Panc1 (cell line): ENCODE data around the gene ERGIC1. TPM values are rescaled to one million over a fixed set of nuclear protein-coding genes. Genes with fewer than 3 reads are reported as not detected.

Experiments
- ATAC-seq: fragments of 200-7000 bp; cut with Tn5 transposase; 2 replicates; pipeline ENCODE4 v1.9.1; 2020; ENCODE audit warnings: mild to moderate bottlenecking, moderate library complexity
- BruUV-seq: library from RNA; stranded (reverse); fragments of 400-500 nt; replicated peaks from 2 replicates; lab custom pipeline; 2021; lab: Mats Ljungman, UMichigan
- CTCF ChIA-PET: fragments of 300-600 bp; sonication (Branson Sonifier 250); formaldehyde crosslinking; loops from one replicate; lab custom pipeline; 2022; ENCODE audit warnings: antibody characterized with exemption; lab: Charles Lee
- POLR2A ChIA-PET: fragments of 300-600 bp; sonication (Branson Sonifier 250); formaldehyde crosslinking; loops from one replicate; lab custom pipeline; 2022; ENCODE audit warnings: antibody characterized with exemption; lab: Charles Lee
- DNase-seq: peaks from one replicate; pipeline ENCODE4 v3.0.0-alpha.2; 2010; ENCODE audit warnings: low read depth, low spot score
- H3K27ac ChIP-seq: 2 replicates; pipeline ENCODE4 v1.5.1; 2011; ENCODE audit warnings: mild to moderate bottlenecking, low read length, inconsistent platforms
- H3K27me3 ChIP-seq: fragments of 200-500 bp; sonication (Bioruptor generic); 2 replicates; pipeline ENCODE4 v1.6.0; 2014; ENCODE audit warnings: low read length, inconsistent platforms; ENCODE audit not compliant: control insufficient read depth, insufficient read depth
- H3K36me3 ChIP-seq: fragments of 200-500 bp; sonication (Bioruptor generic); 2 replicates; pipeline ENCODE4 v1.5.1; 2014; ENCODE audit warnings: inconsistent platforms, mild to moderate bottlenecking, low read length, moderate library complexity; ENCODE audit not compliant: control insufficient read depth, insufficient read depth
- H3K4me1 ChIP-seq: 2 replicates; pipeline ENCODE4 v1.5.1; 2011; ENCODE audit warnings: inconsistent platforms, mild to moderate bottlenecking, low read length, moderate library complexity; ENCODE audit not compliant: control insufficient read depth, insufficient read depth
- H3K4me3 ChIP-seq, 2 experiments: 2 replicates each; pipeline ENCODE4 v1.5.1; 2011 to 2012; ENCODE audit warnings: low read depth in 2 of 2, low read length in 2 of 2, mild to moderate bottlenecking in 2 of 2, inconsistent platforms in 1 of 2, moderate library complexity in 1 of 2
- H3K9me3 ChIP-seq: fragments of 200-500 bp; sonication (Bioruptor generic); 2 replicates; pipeline ENCODE4 v1.5.1; 2014; ENCODE audit warnings: low read depth, mild to moderate bottlenecking, inconsistent platforms, low read length, moderate library complexity; ENCODE audit not compliant: control insufficient read depth, insufficient read depth
- CTCF ChIP-seq: fragments of 450-650 bp; IDR thresholded peaks from 2 replicates; pipeline ENCODE4 v1.5.1; 2017; ENCODE audit warnings: mild to moderate bottlenecking
- POLR2AphosphoS5 ChIP-seq: IDR thresholded peaks from 2 replicates; pipeline ENCODE4 v1.6.1; 2012; ENCODE audit warnings: mild to moderate bottlenecking, low read depth, low read length, moderate library complexity
- REST ChIP-seq, 2 experiments: IDR thresholded peaks; 2 replicates each; pipeline ENCODE4 v1.6.1; 2011 to 2012; ENCODE audit warnings: low read depth in 2 of 2, control low read depth in 1 of 2, low read length in 1 of 2, mild to moderate bottlenecking in 1 of 2, moderate library complexity in 1 of 2; ENCODE audit not compliant: insufficient read depth in 1 of 2
- SIN3A ChIP-seq: IDR thresholded peaks from 2 replicates; pipeline ENCODE4 v1.6.1; 2012; ENCODE audit warnings: low read depth, mild to moderate bottlenecking, low read length, moderate library complexity, borderline replicate concordance; ENCODE audit not compliant: insufficient read depth
- TCF7L2 ChIP-seq: IDR thresholded peaks from 2 replicates; pipeline ENCODE4 v1.6.1; 2011; ENCODE audit warnings: mild to moderate bottlenecking, low read depth, low read length, inconsistent platforms
- in situ Hi-C: cut with HindIII; loops from 2 replicates; pipeline ENCODE4 v1.10.0; 2016; ENCODE audit warnings: low sequenced_read_pairs, low pct_unique_long_range_greater_than_20kb
- intact Hi-C: fragments of 100-400 bp; cut with micrococcal nuclease; formaldehyde crosslinking; loops from one replicate; pipeline ENCODE4 v1.10.0; 2022; ENCODE audit not compliant: unreplicated experiment
- total RNA-seq: library from RNA; stranded (reverse); gene quantifications from one replicate; pipeline ENCODE4 v1.2.1, GENCODE V29; 2021; ENCODE audit not compliant: unreplicated experiment

Gene ERGIC1
- total RNA-seq, 1 experiment from 2014 or later, result 206 TPM

GRCh38 chr5:172952034-172952511, 118.0 kb downstream of the ERGIC1 start:
- Histone ChIP-seq H3K36me3 (no peaks in the 10 kb centered on the region), H3K27ac (no peak overlapping the region), H3K4me1 (peaks cover 9% of the 10 kb centered on the region; the same call in 1 of the 2 replicates), H3K27me3 (no peaks in the 10 kb centered on the region), H3K4me3 (no peak overlapping the region), H3K9me3 (no peaks in the 10 kb centered on the region)
- in situ Hi-C loops, result no loop called here
- no peak for TF ChIP-seq POLR2AphosphoS5
- TF ChIP-seq SIN3A, result no peak
- ATAC-seq, result no peak
- no TSS peak for BruUV-seq
- ChIA-PET CTCF (no interaction called here), POLR2A (no interaction called here)
- intact Hi-C loops, result loop anchor here (10.0 kb wide), 1 partner anchor 477 kb away; no protein-coding TSS in a partner anchor
- no peak for DNase-seq

DNA sequence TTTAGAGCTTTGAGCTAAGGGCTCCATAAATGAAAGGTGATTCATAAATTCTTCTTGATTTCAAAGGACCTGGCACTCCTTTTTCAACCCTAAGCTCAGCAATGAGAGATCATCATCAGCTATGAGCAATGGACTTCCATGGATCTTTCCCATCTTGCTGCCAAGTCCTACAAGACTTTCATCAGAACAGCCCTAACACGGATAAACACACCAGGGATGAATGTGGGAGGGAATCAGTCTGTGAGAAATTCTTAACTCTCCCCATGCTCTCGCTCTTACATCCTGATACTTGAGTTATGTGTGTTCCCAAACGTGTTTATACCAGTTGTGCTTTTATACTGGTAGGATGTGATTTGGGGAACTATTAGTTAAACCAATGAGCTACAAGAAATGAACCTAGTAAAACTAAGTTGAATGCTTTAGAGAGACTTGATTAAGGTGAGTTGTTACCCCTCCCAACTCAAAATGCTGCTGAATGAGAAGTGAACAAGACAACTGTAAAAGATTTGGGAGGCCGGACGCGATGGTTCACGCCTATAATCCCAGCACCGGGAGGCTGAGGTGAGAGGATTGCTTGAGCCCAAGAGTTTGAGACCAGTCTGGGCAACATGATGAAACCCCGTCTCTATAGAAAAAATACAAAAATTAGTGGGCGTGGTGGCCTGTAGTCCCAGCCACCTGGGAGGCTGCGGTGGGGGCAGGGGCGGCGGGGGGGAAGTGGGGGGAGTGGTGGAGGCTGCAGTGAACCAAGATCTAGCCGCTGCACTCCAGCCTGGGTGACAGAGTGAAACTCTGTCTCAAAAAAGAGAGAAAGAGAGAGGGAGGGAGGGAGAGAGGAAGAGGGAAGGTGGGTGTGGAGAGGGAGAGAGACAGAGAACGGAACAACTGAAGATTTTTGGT, 120.0 kb downstream of the ERGIC1 start:
- Histone ChIP-seq H3K36me3 (no peaks in the 10 kb centered on the region), H3K27ac (no peak overlapping the region), H3K9me3 (no peaks in the 10 kb centered on the region), H3K4me3 (no peak overlapping the region), H3K27me3 (no peaks in the 10 kb centered on the region), H3K4me1 (peaks cover 9% of the 10 kb centered on the region; the same call in 1 of the 2 replicates)
- BruUV-seq, result no TSS peak
- intact Hi-C loops, result loop anchor here (10.0 kb wide), 1 partner anchor 479 kb away; no protein-coding TSS in a partner anchor
- POLR2A ChIA-PET, result no interaction called here
- CTCF ChIA-PET, result interaction anchor here (0.7 to 1.0 kb wide), 2 partner anchors 23 to 247 kb away, joined by 3 read pairs; no protein-coding TSS in a partner anchor
- no peak for TF ChIP-seq CTCF
- TF ChIP-seq REST (IDR thresholded peaks at IDR 0.05; ENCODE audit: insufficient read depth in 1 of 2, low read depth in 2 of 2, low read length in 1 of 2), result no peak
- TF ChIP-seq SIN3A, result no peak
- TF ChIP-seq TCF7L2, result no peak
- TF ChIP-seq POLR2AphosphoS5, result no peak
- in situ Hi-C loops, result no loop called here
- ATAC-seq (no peak), DNase-seq (no peak)
